Endothelial cell of umbilical vein (primary cell): ENCODE results near the gene HSPG2. TPM values are rescaled to one million over a fixed set of nuclear protein-coding genes. Genes with fewer than 3 reads are reported as not detected.

ENCODE experiments used
- BruUV-seq: library from RNA; stranded (reverse); fragments of 400-500 nt; replicated peaks from 2 replicates; lab custom pipeline; 2021; lab: Mats Ljungman, UMichigan
- CTCF ChIA-PET: fragments of 300-600, 350-600 bp; sonication (Branson Sonifier 250); formaldehyde crosslinking; loops from one replicate; lab custom pipeline; 2021; ENCODE audit warnings: antibody characterized with exemption, inconsistent platforms; lab: Charles Lee
- POLR2A ChIA-PET: fragments of 300-600, 350-600 bp; sonication (Branson Sonifier 250); formaldehyde crosslinking; loops from one replicate; lab custom pipeline; 2021; ENCODE audit warnings: antibody characterized with exemption, inconsistent platforms; lab: Charles Lee
- DNase-seq: peaks from one replicate; pipeline ENCODE4 v3.0.0-alpha.2; 2011; ENCODE audit warnings: low read depth, low spot score
- FAIRE-seq: peaks from 2 replicates; lab custom pipeline; 2011; peaks lifted over from hg19 to GRCh38; lab: Jason Lieb, UNC
- H2AFZ ChIP-seq: 2 replicates; pipeline ENCODE4 v1.6.0; 2012; ENCODE audit warnings: low read depth, low read length, control low read depth, inconsistent platforms
- H3K27ac ChIP-seq: 2 replicates; pipeline ENCODE4 v1.5.1; 2011; ENCODE audit warnings: low read depth, mild to moderate bottlenecking, control low read depth, low read length, moderate library complexity; ENCODE audit not compliant: insufficient read depth
- H3K27me3 ChIP-seq, 2 experiments: 2 replicates each; pipeline versions ENCODE4 v1.6.0 to v1.6.1; 2011; ENCODE audit warnings: low read length in 2 of 2, mixed read lengths in 1 of 2; ENCODE audit not compliant: control insufficient read depth in 2 of 2, insufficient read depth in 2 of 2
- H3K36me3 ChIP-seq, 2 experiments: 2 replicates in 1 of 2; 3 replicates in 1 of 2; pipeline ENCODE4 v1.5.1; 2011; ENCODE audit warnings: low read length in 2 of 2, mild to moderate bottlenecking in 1 of 2, moderate library complexity in 1 of 2; ENCODE audit not compliant: control insufficient read depth in 2 of 2, insufficient read depth in 2 of 2; ENCODE audit errors: extremely low read depth in 1 of 2
- H3K4me1 ChIP-seq: 3 replicates; pipeline ENCODE4 v1.5.1; 2011; ENCODE audit warnings: mild to moderate bottlenecking, low read length; ENCODE audit not compliant: control insufficient read depth, insufficient read depth; ENCODE audit errors: extremely low read depth
- H3K4me2 ChIP-seq: 2 replicates; pipeline ENCODE4 v1.6.1; 2011; ENCODE audit warnings: low read length, control low read depth, mixed read lengths; ENCODE audit not compliant: insufficient read depth
- H3K4me3 ChIP-seq, 3 experiments: fragments of 200-600 bp in 1 of 3; sonication (generic), shearing (Covaris generic) in 1 of 3; replicated peaks in 1 of 3; 2 replicates each; pipeline ENCODE4 v1.5.1; 2011 to 2016; ENCODE audit warnings: control low read depth in 3 of 3, low read length in 3 of 3, mild to moderate bottlenecking in 2 of 3, inconsistent platforms in 1 of 3, low read depth in 1 of 3, moderate library complexity in 1 of 3; ENCODE audit not compliant: insufficient read depth in 1 of 3
- H3K79me2 ChIP-seq: 2 replicates; pipeline ENCODE4 v1.6.0; 2012; ENCODE audit warnings: low read length, inconsistent platforms; ENCODE audit not compliant: control insufficient read depth, insufficient read depth
- H3K9ac ChIP-seq: replicated peaks from 2 replicates; pipeline ENCODE3; 2011; ENCODE audit warnings: low read length, control low read depth; ENCODE audit not compliant: insufficient read depth; ENCODE audit errors: extremely low read depth
- H3K9me1 ChIP-seq: replicated peaks from 3 replicates; pipeline ENCODE4 v1.6.0; 2011; ENCODE audit warnings: mild to moderate bottlenecking, low read length; ENCODE audit not compliant: control insufficient read depth, insufficient read depth; ENCODE audit errors: extremely low read depth
- H3K9me3 ChIP-seq: replicated peaks from 2 replicates; pipeline ENCODE4 v1.5.1; 2012; ENCODE audit warnings: low read length, inconsistent platforms; ENCODE audit not compliant: control insufficient read depth, insufficient read depth
- H4K20me1 ChIP-seq: replicated peaks from 2 replicates; pipeline ENCODE3; 2011; ENCODE audit warnings: mild to moderate bottlenecking, low read length; ENCODE audit not compliant: control insufficient read depth, insufficient read depth; ENCODE audit errors: extremely low read depth
- CTCF ChIP-seq, 2 donors: IDR thresholded peaks; 1 replicate in 1 of 2; 2 replicates in 1 of 2; pipeline ENCODE4 v1.5.1; 2011; ENCODE audit warnings: low read length in 2 of 2, mild to moderate bottlenecking in 2 of 2, moderate library complexity in 2 of 2, control low read depth in 1 of 2, inconsistent platforms in 1 of 2, low read depth in 1 of 2; ENCODE audit not compliant: insufficient read depth in 1 of 2; ENCODE audit errors: extremely low read depth in 1 of 2
- EZH2 ChIP-seq: IDR thresholded peaks from 2 replicates; pipeline ENCODE4 v1.6.1; 2012; ENCODE audit warnings: borderline replicate concordance, low read depth, mild to moderate bottlenecking, moderate library complexity, low read length, inconsistent platforms; ENCODE audit not compliant: severe bottlenecking
- FOS ChIP-seq: IDR thresholded peaks from 2 replicates; pipeline ENCODE4 v1.6.1; 2011; ENCODE audit warnings: mild to moderate bottlenecking, low read length, moderate library complexity, borderline replicate concordance; ENCODE audit not compliant: insufficient read depth
- GATA2 ChIP-seq: IDR thresholded peaks from 2 replicates; pipeline ENCODE4 v1.7.0; 2011; ENCODE audit warnings: low read depth, mild to moderate bottlenecking, moderate library complexity, mixed read lengths, low read length; ENCODE audit not compliant: insufficient read length, insufficient read depth
- JUN ChIP-seq: IDR thresholded peaks from 2 replicates; pipeline ENCODE4 v1.6.1; 2011; ENCODE audit warnings: borderline replicate concordance, low read depth; ENCODE audit not compliant: insufficient read length, insufficient read depth
- MYC ChIP-seq: IDR thresholded peaks from one replicate; pipeline ENCODE4 v1.6.1; 2011; ENCODE audit warnings: mild to moderate bottlenecking, low read depth, low read length
- POLR2A ChIP-seq: IDR thresholded peaks from 2 replicates; pipeline ENCODE4 v1.6.1; 2012; ENCODE audit warnings: low read depth, mild to moderate bottlenecking, control low read depth, low read length
- POLR2AphosphoS5 ChIP-seq: IDR thresholded peaks from 2 replicates; pipeline ENCODE4 v1.6.1; 2012; ENCODE audit warnings: low read depth, mild to moderate bottlenecking, control low read depth, low read length, moderate library complexity; ENCODE audit not compliant: insufficient read depth
- dilution Hi-C: fragments of 300-500 bp; cut with MboI; formaldehyde crosslinking; loops from one replicate; pipeline ENCODE4 v1.15.0; 2019; ENCODE audit warnings: low sequenced_read_pairs; ENCODE audit not compliant: extremely low pct_ligation_motif_present
- intact Hi-C: fragments of 100-400 bp; cut with micrococcal nuclease; formaldehyde crosslinking; loops from one replicate; pipeline ENCODE4 v1.10.0; 2022
- polyA plus RNA-seq, 4 experiments: library from polyadenylated mRNA; depleted of rRNA in 3 of 4; stranded (reverse) in 3 of 4; unstranded in 1 of 4; fragments of >200 nt; gene quantifications; 2 replicates each; pipeline versions ENCODE4 v1.2.1 to v1.2.3, GENCODE V29; 2011 to 2012; ENCODE audit warnings: missing spikeins in 1 of 4
- total RNA-seq: library from RNA; stranded (reverse); gene quantifications from 2 replicates; pipeline ENCODE4 v1.2.3, GENCODE V29; 2021
- TF ChIP-seq, protein P1 (sequence below): IDR thresholded peaks from 2 replicates; pipeline ENCODE4 v1.6.1; 2011; ENCODE audit not compliant: insufficient read depth, insufficient read length

Gene HSPG2
- total and polyA plus RNA-seq, 2 donors (not counting 3 experiments of a cell fraction or from before 2014, with no cell fraction given), result 734 to 3,499 TPM

DNA sequence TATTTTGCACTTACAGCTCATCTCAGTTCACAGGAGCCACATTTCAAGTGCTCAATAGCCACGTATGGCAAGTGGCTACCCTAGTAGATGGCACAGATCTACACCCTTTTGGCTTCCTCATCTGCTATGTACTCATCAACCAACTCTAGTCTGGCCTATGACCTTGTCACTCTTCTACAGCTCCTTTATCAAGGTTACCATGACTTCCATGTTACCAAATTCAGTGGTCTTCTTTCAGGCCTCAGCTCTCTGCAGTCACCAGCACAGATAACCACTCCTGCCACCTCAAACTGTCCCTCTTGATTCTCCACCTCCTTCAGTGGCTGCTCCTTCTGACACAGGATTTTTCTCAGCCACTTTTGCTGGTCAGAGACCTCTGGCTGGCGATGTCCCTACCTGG, 142.5 kb downstream of the HSPG2 start:
- Histone ChIP-seq H3K9ac (no peak overlapping the region), H3K36me3 (no peaks in the 10 kb centered on the region), H3K4me3 (no peak overlapping the region), H3K4me1 (no peaks in the 10 kb centered on the region), H3K9me3 (no peaks in the 10 kb centered on the region), H4K20me1 (no peaks in the 10 kb centered on the region), H2AFZ (no peak overlapping the region), H3K27me3 (no peaks in the 10 kb centered on the region), H3K79me2 (no peaks in the 10 kb centered on the region), H3K9me1 (no peaks in the 10 kb centered on the region), H3K4me2 (no peak overlapping the region), H3K27ac (no peak overlapping the region)
- intact Hi-C loops, result no loop called here
- POLR2A ChIA-PET, result no interaction called here
- BruUV-seq, result no TSS peak
- DNase-seq, result no peak
- CTCF ChIA-PET, result no interaction called here
- FAIRE-seq, result no peak
- TF ChIP-seq POLR2A (no peak), CTCF (IDR thresholded peaks at IDR 0.05; ENCODE audit: extremely low read depth in 1 of 2, insufficient read depth in 1 of 2, low read depth in 1 of 2, low read length in 2 of 2) (no peak)
- dilution Hi-C loops, result no loop called here

- H2AFZ ChIP-seq, result no peak overlapping the region
- ChIA-PET POLR2A (no interaction called here), CTCF (interaction anchor here (1.2 kb wide), 1 partner anchor 13 kb away, joined by 3 read pairs; no protein-coding TSS in a partner anchor)
- no peaks in the 10 kb centered on the region for H3K36me3 ChIP-seq
- no peak overlapping the region for H3K27ac ChIP-seq
- H4K20me1 ChIP-seq, result no peaks in the 10 kb centered on the region
- no peak for TF ChIP-seq MYC
- TF ChIP-seq EZH2, result no peak
- TF ChIP-seq, protein P1, sequence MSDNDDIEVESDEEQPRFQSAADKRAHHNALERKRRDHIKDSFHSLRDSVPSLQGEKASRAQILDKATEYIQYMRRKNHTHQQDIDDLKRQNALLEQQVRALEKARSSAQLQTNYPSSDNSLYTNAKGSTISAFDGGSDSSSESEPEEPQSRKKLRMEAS, result no peak
- TF ChIP-seq JUN, result no peak
- TF ChIP-seq FOS, result no peak
- no peak for TF ChIP-seq POLR2A
- TF ChIP-seq CTCF (IDR thresholded peaks at IDR 0.05; ENCODE audit: extremely low read depth in 1 of 2, insufficient read depth in 1 of 2, low read depth in 1 of 2, low read length in 2 of 2), result no peak
- no peak for TF ChIP-seq GATA2
- TF ChIP-seq POLR2AphosphoS5, result no peak
- no peak overlapping the region for H3K9ac ChIP-seq
- no peaks in the 10 kb centered on the region for H3K79me2 ChIP-seq
- H3K4me3 ChIP-seq, result no peak overlapping the region
- H3K9me3 ChIP-seq, result no peaks in the 10 kb centered on the region
- H3K4me2 ChIP-seq, result no peak overlapping the region
- H3K27me3 ChIP-seq, result no peaks in the 10 kb centered on the region
- intact Hi-C loops, result no loop called here
- no peaks in the 10 kb centered on the region for H3K4me1 ChIP-seq
- no peak for FAIRE-seq
- H3K9me1 ChIP-seq, result no peaks in the 10 kb centered on the region
- no TSS peak for BruUV-seq
- dilution Hi-C loops, result no loop called here
- no peak for DNase-seq
Observed at GRCh38 chr1:21793104-21793503, 144.0 kb downstream of the HSPG2 start.
